Uterus (tissue), 4 donors: ENCODE data around the gene IRGQ. TPM values are rescaled to one million over a fixed set of nuclear protein-coding genes. Genes with fewer than 3 reads are reported as not detected.
"Not testable (repeated sequence)": the region's sequence is repeated elsewhere in the genome, so short reads cannot be mapped to it uniquely, and the experiment has no call there.

Experiments used
- DNase-seq, 2 donors: peaks; one replicate each; pipeline ENCODE4 v3.0.0-alpha.2; 2019 to 2020
- H3K27ac ChIP-seq, 2 donors: fragments of 200-600 bp; sonication (generic); 1 replicate in 1 of 2; 2 replicates in 1 of 2; pipeline ENCODE4 v1.5.1; 2016 to 2018
- H3K27me3 ChIP-seq, 2 donors: fragments of 200-600 bp; sonication (generic); one replicate each; pipeline ENCODE4 v1.5.1; 2018 to 2019; ENCODE audit warnings: control low read depth in 1 of 2
- H3K36me3 ChIP-seq, 2 donors: fragments of 200-600 bp; sonication (generic); one replicate each; pipeline ENCODE4 v1.5.1; 2019; ENCODE audit warnings: control low read depth in 1 of 2
- H3K4me1 ChIP-seq, 2 donors: fragments of 200-600 bp; sonication (generic); one replicate each; pipeline ENCODE4 v1.5.1; 2018 to 2019; ENCODE audit warnings: control low read depth in 1 of 2
- H3K4me3 ChIP-seq, 2 donors: fragments of 200-600 bp; sonication (generic); 1 replicate in 1 of 2; 2 replicates in 1 of 2; pipeline ENCODE4 v1.5.1; 2018 to 2019; ENCODE audit warnings: mild to moderate bottlenecking in 1 of 2
- H3K9me3 ChIP-seq, 2 donors: fragments of 200-600 bp; sonication (generic); one replicate each; pipeline ENCODE4 v1.5.1; 2019; ENCODE audit warnings: control low read depth in 1 of 2
- POLR2A ChIP-seq, 2 donors: fragments of 450-650 bp; IDR thresholded peaks; one replicate each; pipeline ENCODE4 v1.6.1; 2016; ENCODE audit warnings: antibody characterized with exemption in 2 of 2, mild to moderate bottlenecking in 1 of 2, moderate library complexity in 1 of 2
- intact Hi-C: fragments of 100-400 bp; cut with DNase I; formaldehyde crosslinking; loops from one replicate; pipeline ENCODE4 v1.15.1; 2023; ENCODE audit warnings: low total_unique reads
- total RNA-seq, 4 donors: library from RNA; depleted of rRNA in 3 of 4; stranded (reverse); fragments of >200 nt in 3 of 4; gene quantifications; one replicate each; pipeline versions ENCODE4 v1.1.0 to v1.2.4, GENCODE V29; 2014 to 2023
- TF ChIP-seq, protein P1 (sequence below), 4 experiments: fragments of 200-600 bp in 2 of 4; fragments of 450-650 bp in 2 of 4; sonication (generic) in 2 of 4; IDR thresholded peaks; one replicate each; pipeline ENCODE4 v1.5.1; 2016 to 2019; ENCODE audit warnings: antibody characterized with exemption in 4 of 4, mild to moderate bottlenecking in 2 of 4, moderate library complexity in 1 of 4
- donor health status: DM: yes; HTN: yes; CAD: no.

Gene IRGQ
- total RNA-seq, 4 donors from 2014 or later: 4.1 to 31.0 (median 17.2) TPM

DNA sequence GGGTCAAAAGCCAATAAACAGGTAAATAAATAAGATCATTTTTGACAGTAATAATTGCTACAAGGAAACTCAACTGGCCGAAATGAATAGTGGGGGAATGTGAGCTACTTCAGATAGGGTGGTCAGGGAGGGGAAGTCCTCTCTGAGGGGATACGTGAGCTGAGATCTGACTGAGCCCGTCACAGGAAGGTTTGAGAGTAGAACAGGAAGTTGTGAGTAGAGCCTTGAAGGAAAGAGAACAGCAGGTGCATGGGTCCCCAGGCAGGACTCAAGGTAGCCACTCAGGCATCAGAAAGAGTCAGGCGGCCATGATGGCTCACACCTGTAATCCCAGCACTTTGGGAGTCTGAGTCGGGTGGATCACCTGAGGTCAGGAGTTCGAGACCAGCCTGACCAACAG is 6.3 kb downstream of the IRGQ start:
- Histone ChIP-seq H3K36me3 (no peaks in the 10 kb centered on the region), H3K9me3 (no peaks in the 10 kb centered on the region), H3K27ac (no peak overlapping the region), H3K4me3 (no peak overlapping the region), H3K4me1 (peaks cover 0 to 8% of the 10 kb centered on the region in 2 donors), H3K27me3 (no peaks in the 10 kb centered on the region)
- DNase-seq: no peak
- intact Hi-C loops: no loop called here
- TF ChIP-seq, protein P1, sequence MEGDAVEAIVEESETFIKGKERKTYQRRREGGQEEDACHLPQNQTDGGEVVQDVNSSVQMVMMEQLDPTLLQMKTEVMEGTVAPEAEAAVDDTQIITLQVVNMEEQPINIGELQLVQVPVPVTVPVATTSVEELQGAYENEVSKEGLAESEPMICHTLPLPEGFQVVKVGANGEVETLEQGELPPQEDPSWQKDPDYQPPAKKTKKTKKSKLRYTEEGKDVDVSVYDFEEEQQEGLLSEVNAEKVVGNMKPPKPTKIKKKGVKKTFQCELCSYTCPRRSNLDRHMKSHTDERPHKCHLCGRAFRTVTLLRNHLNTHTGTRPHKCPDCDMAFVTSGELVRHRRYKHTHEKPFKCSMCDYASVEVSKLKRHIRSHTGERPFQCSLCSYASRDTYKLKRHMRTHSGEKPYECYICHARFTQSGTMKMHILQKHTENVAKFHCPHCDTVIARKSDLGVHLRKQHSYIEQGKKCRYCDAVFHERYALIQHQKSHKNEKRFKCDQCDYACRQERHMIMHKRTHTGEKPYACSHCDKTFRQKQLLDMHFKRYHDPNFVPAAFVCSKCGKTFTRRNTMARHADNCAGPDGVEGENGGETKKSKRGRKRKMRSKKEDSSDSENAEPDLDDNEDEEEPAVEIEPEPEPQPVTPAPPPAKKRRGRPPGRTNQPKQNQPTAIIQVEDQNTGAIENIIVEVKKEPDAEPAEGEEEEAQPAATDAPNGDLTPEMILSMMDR (IDR thresholded peaks at IDR 0.05): no peak
- no peak for TF ChIP-seq POLR2A (IDR thresholded peaks at IDR 0.05)

DNA sequence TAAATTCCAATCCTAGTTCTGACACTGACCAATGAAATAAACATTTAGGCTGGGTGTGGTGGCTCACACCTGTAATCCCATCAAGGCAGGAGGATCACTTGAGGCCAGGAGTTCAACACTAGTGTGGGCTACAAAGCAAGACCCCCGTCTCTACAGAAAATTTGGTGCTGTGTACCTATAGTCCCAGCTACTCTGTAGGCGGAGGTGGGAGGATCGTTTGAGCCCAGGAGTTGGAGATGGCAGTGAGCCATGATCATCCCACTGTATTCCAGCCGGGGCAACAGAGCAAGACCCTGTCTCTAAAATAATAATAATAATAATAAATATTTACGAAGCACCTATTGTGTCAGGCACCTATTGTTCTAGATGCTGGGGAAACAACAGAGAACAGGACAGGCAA is 6.7 kb downstream of the IRGQ start:
- no peak for TF ChIP-seq POLR2A (IDR thresholded peaks at IDR 0.05)
- TF ChIP-seq, protein P1 (IDR thresholded peaks at IDR 0.05): no peak
- H3K4me3 ChIP-seq: no peak overlapping the region
- H3K9me3 ChIP-seq: no peaks in the 10 kb centered on the region
- DNase-seq: no peak
- H3K36me3 ChIP-seq: no peaks in the 10 kb centered on the region
- H3K4me1 ChIP-seq: peaks cover 0 to 4% of the 10 kb centered on the region in 2 donors
- H3K27me3 ChIP-seq: no peaks in the 10 kb centered on the region
- intact Hi-C loops: no loop called here
- no peak overlapping the region for H3K27ac ChIP-seq

DNA sequence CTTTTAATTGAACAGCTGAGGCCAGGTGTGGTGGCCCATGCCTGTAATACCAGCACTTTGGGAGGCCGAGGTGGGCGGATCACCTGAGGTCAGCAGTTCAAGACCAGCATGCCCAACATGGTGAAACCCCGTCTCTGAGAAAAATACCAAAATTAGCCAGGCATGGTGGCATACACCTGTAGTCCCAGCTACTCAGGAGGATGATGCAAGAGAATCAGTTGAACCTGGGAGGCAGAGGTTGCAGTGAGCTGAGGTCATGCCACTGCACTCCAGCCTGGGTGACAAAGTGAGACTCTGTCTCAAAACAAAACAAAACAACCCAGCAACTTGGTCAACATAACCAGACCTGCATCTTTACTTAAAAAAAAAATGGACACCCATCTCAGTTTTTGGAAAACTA is 8.9 kb downstream of the IRGQ start:
- intact Hi-C loops, H3K36me3 ChIP-seq, H3K9me3 ChIP-seq, H3K4me1 ChIP-seq, H3K27ac ChIP-seq, H3K4me3 ChIP-seq, H3K27me3 ChIP-seq, DNase-seq: not testable (repeated sequence)

DNA sequence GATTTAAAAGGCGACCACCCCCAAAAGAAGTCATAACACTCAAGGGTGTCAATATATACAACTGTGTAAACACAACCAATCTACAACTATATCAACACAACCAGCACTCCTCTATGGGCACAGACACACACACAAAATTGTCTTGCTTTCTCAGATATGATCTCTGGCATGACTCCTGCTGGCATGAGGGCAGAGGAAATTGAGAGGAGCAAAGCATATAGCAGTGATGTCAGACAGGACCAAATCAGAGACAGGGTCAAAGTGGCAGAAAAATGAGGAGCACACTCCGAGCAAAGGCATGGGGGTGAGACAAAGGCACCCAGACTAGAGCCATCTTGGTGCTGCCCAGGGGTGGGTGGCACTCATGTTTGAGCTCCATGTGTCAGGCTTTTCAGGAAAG is 9.6 kb downstream of the IRGQ start:
- H3K27ac ChIP-seq: no peak overlapping the region
- H3K36me3 ChIP-seq: no peaks in the 10 kb centered on the region
- TF ChIP-seq, protein P1 (IDR thresholded peaks at IDR 0.05): no peak
- no peak for TF ChIP-seq POLR2A (IDR thresholded peaks at IDR 0.05)
- intact Hi-C loops: no loop called here
- no peak overlapping the region for H3K4me3 ChIP-seq
- H3K9me3 ChIP-seq: no peaks in the 10 kb centered on the region
- peaks cover 4 to 5% of the 10 kb centered on the region in 2 donors for H3K4me1 ChIP-seq
- DNase-seq: no peak
- no peaks in the 10 kb centered on the region for H3K27me3 ChIP-seq

DNA sequence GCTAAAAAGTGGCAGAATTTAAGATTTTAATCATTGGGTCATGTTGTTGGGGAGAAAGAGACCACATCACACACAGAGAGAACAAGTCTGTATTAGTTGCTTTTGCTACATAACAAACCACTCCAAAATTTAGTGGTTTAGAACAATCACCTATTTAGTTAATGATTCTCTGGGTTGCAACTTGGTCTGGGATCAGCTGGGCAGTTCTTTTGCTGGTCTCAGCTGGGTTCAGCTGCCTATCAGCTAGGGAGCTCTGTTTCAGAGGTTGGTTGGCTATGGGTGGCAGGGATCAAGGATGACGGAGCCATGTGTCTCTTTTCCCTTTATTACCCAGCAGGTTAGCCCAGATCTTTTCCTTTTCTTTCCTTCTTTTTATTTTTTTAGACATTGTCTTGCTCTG is 11.4 kb downstream of the IRGQ start:
- TF ChIP-seq POLR2A (IDR thresholded peaks at IDR 0.05): no peak
- TF ChIP-seq, protein P1 (IDR thresholded peaks at IDR 0.05): no peak
- H3K4me3 ChIP-seq: no peak overlapping the region
- H3K27ac ChIP-seq: no peak overlapping the region
- no peaks in the 10 kb centered on the region for H3K9me3 ChIP-seq
- no peaks in the 10 kb centered on the region for H3K36me3 ChIP-seq
- no peaks in the 10 kb centered on the region for H3K27me3 ChIP-seq
- intact Hi-C loops: no loop called here
- H3K4me1 ChIP-seq: peaks cover 5 to 8% of the 10 kb centered on the region in 2 donors
- no peak for DNase-seq

DNA sequence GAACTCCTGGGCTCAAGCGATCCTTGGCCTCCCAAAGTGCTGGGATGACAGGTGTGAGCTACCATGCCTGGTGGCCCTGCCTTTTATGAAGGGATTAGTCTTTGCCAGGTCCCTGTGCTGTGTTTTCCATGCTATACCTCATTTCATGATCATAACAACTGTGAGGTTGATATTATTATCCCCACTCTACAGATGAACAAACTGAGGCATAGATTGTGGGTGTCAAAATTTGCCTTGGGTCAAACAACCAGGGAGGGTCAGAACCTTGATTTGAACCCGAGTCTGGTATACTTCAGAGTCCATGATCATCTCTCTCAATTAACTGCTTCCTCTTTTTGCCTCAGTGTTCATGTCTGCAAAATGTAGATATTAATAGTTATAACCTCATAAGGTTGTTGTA is 13.4 kb downstream of the IRGQ start:
- Histone ChIP-seq H3K27ac (no peak overlapping the region), H3K4me3 (no peak overlapping the region), H3K9me3 (no peaks in the 10 kb centered on the region), H3K27me3 (no peaks in the 10 kb centered on the region), H3K4me1 (peaks cover 5 to 8% of the 10 kb centered on the region in 2 donors), H3K36me3 (no peaks in the 10 kb centered on the region)
- intact Hi-C loops: no loop called here
- DNase-seq: no peak
- TF ChIP-seq POLR2A (IDR thresholded peaks at IDR 0.05): no peak
- TF ChIP-seq, protein P1 (IDR thresholded peaks at IDR 0.05): no peak
